ENCODE measurements around the gene NAT16.

NAT16 gene

DNA sequence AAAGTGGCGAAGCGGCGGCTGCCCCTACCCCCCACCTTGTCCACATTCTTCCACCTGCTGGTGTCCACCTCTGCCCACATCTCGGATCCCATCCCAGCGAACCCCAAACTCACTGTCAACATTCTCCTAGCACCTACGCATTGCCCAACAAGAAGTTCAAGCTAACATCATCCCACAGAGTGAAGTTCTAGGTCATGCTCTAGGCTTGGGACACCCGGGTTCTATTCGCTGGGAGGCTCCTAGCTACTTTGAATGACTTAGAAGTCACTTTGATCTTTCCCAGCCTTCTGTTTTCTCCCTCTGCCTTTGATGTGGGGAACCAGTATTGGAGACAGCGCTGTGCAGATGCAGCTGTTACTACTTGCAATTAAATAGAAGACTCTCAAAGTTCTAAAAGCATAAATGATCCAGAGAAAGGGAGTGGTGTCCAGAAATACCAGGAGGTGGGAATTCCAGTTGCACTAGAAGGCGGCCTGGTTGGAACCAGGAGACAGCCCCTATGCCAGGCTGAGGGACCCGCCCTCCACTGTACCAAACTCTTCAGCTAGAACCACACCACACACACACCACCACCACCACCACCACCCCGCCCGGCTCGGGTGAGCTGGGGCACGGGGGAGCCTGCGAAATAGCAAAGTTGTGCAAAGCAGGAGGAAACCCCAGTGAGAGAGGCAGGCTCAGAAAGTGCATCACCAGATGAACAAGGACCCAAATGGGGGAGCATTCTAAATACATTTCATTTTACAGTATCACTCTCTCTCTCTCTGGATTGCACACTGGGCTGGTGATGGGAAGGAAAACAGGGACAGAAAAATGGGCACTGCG, 9.3 kb downstream of the NAT16 start:
- DNase-seq: no peak

DNA sequence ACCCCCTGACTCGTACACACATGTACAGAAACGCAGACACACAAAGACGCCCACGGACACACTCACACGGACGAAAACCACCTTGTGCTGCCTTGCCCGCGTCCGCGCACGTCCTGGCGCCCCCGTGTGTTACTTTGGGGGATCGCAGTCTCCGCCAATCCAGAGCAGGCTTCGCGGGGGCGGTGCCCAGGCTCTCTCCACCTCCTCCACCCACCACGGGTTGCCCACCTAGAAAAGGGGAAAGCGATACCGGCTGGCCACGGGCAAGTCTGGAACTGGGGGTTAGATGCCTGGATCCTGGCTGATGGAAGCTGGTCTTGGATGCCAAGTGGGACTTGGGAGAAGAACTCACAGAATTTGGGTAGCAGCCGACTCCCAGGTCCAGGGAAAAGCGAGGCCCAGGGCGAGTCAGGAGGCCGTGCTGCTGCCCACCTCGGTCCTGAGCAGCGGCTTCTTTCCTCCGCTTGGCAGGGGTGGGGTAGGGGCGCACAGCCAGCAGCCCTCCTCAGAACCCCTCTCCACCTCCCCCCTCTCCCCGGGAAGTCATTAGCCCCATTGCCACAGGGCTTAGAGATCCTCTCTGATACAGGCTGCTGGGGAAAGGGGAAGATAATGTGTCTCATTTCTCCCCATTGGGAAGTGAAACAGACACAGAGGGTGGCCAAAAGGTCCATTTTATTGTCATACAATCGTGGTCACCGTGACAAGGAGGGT, 10.1 kb downstream of the NAT16 start:
- peak; percentile 60 to 67 for DNase-seq

DNA sequence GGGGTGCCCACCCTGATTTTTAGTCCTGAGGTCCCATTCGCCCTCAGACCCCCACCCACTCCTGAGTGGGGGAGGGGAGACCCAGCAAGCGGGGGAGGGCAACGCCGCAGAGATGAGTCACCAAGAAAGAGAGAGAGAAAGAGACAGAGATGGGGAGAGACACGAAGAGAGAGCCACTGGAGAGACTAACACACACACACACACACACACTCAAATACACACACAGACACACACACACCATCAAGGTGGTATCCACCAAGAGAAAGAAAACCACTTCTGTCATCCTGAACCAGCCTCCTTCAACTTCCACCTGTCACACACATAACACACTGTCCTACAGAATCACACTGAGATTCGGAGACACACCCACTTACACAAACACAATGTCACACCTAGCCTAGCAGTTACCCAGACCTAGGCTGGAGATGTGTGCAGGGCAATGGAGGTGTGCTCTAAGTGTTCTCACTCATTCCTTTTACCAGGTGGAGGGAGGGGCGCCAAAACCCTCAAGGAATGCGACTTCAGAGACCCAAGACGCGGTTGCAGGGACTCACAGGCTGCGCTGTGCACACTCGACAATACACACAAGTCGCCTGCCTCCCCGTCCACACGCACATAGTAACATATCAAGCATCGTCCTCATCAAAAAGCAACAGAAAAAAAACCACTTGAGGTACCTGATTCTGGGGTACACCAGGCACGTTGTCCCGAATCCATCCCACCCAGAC, 10.8 kb downstream of the NAT16 start:
- peak in 1 of 2 experiments; percentile 44 for DNase-seq

DNA sequence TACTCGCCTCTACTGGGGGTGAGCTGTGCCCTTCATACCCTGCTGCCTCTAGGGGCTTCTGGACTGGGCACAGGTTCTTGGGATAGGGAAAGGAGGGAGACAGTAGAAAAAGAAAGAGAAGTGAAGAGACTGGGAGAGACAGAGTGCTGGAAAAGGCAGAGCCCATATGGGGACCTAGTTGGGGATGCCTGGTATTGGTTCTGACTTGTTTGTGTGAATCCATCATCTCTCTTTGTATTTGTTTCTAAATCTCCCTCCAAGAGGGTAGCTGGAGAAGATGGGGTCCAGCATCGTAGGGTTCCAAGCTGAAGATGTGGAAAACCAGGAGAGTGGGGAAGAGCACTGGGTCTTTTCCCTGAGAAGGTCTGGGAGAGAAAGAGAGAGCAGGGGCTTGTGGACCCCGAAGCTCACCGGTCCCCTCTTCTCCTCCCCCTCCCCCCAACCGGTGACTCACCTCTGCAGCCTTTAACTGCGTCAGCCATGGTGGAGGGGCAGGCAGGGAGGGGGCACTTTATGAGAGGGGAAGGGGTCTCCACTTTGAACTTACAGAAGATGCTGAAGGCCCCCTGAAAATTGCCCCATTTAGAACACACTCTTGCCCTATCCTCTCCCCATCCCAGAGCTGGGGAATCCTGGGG, 11.6 kb downstream of the NAT16 start:
- DNase-seq: no peak

DNA sequence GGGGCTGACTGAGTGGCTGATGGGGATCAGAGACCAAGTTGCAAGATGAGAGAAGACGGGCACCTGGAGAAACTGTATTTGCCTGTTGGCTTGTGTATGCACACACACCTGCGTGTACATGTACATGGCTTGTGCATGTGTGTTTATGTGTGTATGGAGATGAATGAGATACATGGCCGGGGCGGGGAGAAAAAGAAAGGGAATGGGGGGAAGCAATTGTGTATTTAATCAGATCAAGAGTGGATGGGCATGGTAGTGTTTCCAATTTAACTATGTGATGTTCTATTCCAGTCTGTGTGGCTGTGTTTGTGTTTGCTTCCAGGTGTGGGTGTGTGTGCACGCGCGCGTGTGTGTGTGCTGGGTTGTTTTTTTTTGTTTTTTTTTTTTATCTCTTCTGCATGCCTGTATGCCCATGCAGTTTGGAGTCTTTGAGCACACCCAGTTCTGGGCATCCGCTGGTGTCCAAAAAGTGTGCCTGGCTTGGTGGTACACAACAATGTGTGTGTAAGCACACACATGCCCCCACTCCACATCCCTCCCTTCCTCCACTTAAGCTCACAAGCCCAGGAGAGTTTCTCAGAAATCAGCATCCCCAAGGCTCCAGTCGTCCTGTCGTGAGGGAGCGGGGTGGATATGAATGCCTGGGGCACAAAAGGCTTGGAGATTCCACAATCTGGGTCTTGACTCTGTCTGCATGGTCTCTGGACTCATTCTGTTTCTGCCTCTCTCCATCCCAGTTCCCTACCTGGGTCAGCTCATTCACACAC, 12.3 kb downstream of the NAT16 start:
- DNase-seq: no peak

DNA sequence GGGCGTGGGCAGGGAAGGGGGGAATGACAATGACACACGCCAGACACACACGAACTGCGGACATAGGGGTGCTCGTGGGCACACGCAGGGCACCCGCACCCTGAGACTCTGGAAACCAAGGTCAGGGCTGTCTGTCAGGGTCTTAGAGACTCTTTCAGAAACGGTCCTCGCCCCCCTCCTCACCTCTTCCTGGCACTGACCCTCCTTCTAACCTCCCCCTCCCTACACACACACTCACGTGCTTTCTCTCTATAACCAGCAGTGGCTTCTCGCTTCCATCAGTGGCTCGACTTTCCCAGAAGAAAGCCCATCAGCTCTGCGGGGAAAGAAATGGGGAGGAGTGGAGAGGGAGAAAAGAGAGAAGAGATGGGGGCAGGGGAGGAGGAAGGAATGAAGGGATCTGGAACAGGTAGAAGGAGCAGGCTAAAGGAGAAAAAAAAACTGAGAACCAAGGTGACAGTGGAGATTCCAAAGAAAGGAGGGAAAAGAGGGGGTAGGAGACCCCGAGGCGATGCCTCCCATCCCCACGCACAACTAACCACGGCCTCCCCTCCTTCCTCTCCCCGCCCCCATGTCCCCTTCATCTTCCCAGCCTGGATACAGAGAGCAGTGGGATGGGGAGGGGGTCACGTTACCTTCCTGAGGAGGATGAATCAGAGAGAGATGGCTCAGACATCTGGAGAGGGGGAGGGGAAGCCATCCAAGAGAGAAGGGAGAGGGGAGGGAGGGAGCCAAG, 13.0 kb downstream of the NAT16 start:
- DNase-seq: no peak

DNA sequence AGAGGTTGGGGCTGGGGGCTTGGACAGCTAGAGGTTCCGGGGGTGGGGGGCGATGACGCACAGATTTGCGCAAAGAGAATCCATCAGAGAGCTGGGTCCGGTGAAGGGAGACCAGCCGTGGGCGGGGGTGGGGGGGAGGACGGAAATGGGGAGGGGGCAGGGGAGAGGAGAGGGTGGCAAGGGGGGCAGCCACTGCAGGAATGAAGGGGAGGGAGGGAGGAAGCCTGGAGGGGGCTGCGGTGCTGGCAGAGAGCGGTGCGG, 13.5 kb downstream of the NAT16 start:
- no peak for DNase-seq

DNA sequence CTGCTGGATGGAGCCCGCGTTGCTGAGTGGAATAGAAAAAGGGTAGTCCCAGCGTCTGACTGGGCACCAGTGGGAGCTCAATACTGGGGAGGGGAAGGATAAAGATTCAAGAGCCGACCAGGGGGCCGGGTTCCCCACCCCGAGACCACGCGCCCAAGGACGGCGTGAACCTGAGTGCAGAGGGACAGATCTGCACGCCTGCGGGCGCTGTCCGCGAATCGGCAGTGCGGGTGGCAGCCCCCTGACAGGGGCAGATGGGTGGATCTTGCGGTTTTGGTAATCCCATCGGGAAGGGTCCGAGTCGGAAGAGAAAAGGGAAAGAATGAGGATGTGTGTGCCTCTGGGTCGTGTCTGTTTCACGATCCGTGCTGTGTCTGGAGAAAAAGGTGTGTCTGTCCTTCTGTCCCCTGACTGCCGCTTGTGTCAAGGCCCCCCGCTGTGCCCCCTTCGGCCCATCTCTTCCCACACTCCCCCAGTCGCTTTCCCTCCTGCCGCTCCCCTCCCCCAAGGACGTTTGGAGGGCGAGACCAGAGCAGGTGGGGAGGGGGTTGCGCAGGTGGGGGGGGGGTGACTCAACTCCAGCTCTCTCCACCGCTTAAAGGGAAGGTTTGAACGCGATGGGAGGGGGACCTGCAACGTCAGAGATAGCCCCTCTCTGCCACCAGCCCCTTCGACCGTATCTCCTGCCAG, 14.0 kb downstream of the NAT16 start:
- DNase-seq: no peak

DNA sequence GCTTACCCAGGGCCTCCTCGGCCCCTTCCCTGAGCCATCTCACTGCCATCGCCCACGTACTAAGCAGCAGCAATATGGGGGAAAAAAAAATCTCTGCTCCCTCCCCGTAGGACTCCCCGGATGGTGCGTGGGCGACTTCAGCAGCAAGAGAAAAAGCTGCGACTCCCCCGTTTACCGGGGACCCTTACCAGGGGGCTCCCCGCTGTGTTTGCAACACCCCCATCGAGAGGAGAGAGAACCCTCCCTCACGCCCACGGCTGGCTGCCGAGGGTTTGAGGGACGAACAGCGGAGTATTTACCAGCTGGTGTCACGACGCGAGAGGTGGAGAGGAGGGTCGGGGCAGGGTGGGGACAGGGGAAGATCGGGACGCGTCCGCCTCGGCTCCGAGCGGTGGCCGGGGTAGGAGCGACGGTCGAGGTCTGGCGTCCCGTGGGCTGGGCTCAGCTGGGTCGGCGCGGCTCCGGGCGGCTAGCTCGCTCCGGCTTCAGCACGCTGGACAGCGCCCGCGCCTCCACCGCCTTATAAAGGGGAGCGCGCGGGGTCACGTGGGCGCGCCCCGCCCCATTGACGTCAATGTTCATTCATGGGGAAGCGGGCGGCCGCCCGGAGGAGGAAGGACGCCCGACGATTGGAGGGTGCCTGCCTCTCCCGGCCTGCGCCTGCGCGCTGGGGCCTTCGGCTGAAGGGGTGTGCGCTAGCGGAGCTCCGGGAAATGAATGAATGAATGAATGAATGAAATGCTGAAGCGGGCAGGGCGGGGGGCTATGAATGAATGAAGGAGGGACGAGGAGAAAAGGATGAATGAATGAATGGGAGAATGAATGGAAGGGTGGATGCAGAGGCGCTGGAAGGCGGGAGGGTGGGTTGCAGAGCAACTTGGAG, 14.8 kb downstream of the NAT16 start, which contains the start of gene VGF:
TSS of gene VGF (minus strand) at position 495 of the 883 bp plus-strand sequence. CDS start 726 bp downstream, outside the sequence.
- peak; percentile 95 to 96 for DNase-seq

DNA sequence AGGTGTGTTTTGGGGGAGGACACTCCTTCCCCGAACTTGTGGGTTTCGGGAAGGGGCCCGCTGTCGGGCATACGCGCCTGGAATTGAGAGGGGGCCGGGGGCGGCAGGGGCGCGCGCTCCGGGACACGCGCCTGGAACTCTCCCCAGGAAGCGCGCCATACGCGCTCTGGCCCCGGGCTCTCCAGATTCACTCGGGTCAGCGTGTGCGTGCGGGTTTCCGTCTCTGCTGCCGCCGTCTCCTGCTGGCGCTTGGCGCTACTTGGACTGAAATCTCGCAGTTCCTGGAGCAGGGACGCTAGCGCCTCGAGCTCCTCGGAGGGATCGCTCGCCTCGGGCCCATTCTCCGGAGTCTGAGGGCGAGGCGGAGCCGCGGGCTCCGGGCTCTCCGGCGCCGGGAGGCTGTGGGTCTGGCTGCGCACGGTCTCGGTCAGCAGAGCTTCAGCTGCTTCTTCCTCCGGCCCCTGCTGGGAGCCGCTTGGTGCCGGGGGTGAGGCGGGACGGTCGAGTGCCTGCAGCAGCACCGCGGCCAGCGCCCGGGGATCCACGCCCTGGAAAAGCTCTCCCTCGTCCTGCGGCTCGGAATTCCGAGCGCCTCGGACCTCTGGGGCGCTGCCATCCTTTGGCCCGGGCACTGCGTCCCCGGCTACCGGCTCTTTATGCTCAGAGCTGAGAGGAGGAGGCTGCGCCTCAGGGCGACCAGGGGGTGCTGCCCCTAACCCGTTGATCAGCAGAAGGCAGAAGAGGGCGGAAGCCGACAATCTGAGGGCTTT, 15.8 kb downstream of the NAT16 start:
- peak in 1 of 2 experiments; percentile 51 for DNase-seq

DNA sequence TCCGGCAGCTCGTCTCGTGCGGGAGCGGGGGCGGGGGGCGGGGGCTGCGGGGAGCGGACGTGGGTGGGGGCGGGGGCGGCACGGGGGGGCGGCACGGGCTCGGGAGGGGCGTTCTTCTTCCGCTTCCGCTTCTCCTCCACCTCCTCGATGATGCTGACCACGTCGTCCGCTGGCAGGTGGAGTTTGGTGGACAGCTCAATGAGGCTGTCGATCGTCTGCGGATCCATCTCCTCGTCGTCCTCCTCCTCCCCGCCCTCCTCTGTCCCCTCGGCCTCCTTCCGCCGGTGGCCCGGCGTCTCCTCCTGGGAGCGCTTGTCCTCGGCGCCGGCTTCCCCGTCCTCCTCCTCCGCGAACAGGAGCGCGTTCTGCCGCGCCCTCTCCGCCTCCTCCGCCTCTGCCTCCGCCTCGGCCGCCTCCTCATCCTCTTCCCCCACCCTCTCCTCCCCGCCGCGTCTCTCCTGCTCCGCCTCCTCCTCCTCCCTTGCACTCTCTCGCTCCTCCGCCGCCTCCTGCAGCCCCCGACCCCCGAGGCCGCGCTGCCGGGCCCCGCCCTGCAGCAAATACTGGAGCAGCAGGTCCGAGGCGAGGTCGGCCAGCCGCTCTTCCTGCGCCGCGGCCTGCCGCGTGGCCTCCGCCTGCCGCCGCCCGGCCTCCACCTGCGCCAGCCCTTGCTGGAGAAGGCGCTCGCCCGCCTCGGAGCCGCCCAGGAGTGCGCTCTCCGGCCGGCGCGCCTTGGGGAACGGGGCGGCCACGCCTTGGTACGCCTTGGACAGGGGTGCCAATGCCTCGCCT, 16.6 kb downstream of the NAT16 start:
- peak; percentile 82 to 85 for DNase-seq

DNA sequence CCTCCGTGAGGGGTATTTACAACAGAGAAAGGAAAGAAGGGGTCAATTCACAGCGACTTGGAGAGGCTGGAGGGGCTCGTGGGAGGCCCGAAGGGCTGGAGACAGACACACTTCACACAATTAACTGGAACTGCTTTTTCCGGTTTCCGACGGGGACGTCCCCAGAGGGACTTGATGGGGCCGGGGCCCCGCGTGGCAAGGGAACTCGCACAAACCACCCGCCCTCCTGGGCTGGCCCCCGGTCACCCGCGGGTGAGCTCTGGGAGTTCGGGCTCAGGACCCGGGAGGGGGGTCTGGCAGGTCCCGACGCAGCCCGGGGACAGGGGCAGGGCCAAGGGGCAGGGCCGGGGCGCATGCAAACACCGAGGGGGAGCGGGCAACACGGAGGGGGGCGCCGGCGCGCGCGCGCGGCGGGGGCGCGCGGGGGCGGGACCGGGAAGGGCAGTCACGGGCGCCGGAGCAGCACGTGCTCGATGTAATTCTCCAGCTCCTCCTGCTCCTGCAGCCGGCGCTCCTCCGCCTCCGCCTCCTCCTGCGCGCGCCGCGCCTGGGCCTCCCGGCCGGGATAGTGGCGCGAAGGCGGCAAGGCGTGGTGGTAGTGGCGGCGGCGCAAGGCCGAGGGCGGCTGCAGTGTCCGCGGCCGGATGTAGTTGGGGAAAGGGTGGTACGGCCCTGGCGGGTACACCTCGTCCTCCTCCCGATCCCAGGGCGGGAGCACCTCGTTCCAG, 17.4 kb downstream of the NAT16 start:
- DNase-seq: peak; percentile 83 to 90

DNA sequence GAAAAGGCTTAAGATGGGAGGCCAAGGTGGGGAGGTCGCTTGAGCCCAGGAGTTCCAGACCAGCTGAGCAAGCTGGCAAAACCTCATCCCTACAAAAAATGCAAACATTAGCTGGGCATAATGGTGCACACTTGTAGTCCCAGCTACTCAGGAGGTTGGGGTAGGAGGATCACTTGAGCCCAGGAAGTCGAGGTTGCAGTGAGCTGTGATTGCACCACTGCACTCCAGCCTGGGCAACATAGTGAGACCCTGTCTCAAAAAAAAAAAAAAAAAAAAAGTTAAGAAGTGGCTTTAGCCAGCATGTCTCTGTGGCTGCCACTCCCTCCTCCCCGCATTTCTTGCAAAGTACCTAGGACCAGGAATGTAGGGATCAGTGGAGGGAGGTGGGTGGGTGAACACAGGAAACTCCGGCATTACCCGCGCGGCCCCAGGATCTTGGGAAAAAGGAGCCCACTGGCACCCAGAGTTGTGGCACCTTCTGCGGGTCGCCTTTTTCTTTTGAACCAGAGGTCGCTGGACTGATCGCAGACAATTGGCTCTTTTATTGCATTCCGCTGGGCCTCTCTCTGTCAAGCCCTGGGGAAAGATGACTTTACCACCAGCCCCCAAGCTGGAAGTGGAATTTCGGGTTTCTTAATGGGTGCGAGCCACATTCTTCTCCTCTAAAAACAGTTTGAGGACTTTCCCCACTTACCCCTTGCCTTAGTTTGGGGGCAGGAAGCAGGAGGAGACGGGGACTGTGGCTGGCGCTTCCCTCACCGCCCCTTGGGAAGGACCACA, 18.2 kb downstream of the NAT16 start:
- no peak for DNase-seq

DNA sequence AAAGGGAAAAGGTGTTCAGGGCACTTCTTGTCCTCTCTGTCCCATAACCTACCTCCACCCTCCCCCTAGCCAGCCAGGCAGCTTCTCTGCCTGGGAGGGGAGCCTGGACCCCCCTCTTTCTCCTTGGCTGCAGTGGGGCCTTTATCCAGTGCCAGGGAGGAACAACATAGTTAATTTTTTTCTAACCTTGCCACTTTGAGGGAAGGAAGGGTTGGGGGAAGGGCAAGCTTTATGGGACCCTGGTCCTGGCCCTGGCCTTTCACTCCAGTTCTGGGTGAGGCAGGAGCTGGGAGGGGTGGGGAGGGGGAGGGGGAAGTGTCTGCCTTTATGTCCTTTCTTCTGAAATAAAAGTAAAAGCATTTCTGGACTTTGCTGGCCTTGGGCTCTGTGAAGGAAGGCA, 19.2 kb downstream of the NAT16 start:
- no peak for DNase-seq

DNA sequence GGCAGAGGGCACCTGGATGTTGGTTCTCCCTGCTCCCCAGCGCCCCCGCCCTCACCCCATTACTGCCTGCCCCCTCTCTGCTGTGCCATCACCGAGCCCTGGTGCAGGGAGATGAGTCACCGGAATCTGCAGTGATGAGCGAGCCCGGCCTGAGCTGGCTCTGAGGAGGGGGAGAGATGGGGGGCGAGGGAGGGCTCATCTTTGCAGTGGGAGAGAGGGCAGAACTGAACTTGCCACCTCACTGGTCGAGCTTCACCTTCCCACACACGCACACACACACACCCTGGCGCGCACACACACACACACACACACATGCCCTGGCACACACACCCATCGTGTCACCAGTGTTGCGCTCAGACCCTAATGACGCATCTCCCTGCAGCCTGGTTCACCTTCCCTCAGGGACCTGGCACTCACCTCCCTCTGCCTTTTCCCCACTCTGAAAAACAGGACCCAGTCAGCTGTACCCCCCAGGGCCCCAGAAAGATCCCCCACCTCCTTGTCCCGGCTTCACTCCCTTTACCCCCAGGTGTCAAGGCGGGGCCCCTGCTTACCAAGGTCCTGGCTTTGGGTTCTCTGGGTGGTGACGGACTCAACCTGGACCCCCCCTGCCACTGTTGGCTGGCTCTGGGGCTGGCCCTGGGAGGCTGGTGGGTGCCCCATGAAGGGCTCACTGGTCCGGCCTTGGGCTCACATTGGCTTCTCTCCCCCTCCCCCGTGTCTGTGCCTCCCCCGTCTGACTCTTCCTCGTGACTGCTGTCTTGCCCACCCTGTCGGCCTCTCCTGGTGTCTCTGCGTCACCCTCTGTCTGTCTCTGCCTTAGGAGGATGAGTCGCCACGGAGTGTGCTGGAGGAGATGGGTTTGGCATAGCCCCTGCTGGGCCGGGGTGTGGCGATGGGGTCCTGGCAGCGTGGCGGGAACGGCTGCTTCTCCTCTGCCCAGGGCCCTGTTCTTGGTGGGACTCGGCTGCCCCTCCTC, 20.1 kb downstream of the NAT16 start:
- DNase-seq: no peak
